ENCODE measurements around the gene PERM1. TPM values are rescaled to one million over a fixed set of nuclear protein-coding genes. Genes with fewer than 3 reads are reported as not detected.
"Not testable (repeated sequence)": the region's sequence is repeated elsewhere in the genome, so short reads cannot be mapped to it uniquely, and the experiment has no call there.

Gene PERM1
- total RNA-seq, 1 experiment from 2014 or later, result 0.19 TPM

DNA sequence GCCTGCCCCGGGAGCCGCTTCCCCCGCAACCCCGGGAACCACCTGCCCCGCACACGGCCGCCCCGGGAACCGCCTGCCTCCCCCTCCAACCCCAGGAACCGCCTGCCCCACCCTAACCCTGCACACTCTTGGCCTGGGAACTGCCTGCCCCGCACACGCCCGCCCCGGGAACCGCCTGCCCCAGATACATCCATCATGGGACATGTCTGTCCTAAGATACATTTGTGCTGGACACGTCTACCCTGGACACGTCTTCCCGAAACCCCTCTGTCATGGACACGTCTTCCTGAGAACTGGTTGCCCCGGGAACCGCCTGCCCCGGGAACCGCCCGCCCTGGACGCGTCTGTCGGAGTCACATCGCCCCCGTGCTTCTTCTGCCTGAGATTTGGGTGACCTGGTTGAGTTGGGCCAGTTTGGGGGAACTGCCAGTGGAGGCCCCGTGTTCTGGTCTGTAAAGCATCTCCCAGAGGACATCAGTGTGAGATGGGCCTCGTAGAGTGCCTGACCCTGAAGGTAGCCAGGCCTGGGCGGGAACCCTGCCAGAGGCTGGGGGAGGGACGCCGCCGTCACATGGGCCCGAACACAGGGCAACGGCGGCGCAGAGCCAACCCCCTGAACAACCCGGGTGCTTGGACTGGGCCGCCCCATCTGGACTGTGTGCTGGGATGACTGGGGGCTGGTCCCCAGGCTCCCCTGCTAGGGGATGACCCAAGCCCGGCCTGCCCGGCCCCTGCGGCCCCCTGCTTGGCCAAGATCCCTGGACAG is 3.6 kb downstream of the PERM1 start:
- no peak for DNase-seq (ENCODE audit: low spot score)

DNA sequence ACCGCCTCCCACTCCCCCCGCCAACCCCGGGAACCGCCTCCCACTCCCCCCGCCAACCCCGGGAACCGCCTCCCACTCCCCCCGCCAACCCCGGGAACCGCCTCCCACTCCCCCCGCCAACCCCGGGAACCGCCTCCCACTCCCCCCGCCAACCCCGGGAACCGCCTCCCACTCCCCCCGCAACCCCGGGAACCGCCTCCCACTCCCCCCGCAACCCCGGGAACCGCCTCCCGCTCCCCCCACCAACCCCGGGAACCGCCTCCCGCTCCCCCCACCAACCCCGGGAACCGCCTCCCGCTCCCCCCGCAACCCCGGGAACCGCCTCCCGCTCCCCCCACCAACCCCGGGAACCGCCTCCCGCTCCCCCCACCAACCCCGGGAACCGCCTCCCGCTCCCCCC is 5.1 kb downstream of the PERM1 start:
- not testable (repeated sequence) for DNase-seq (ENCODE audit: low spot score)

DNA sequence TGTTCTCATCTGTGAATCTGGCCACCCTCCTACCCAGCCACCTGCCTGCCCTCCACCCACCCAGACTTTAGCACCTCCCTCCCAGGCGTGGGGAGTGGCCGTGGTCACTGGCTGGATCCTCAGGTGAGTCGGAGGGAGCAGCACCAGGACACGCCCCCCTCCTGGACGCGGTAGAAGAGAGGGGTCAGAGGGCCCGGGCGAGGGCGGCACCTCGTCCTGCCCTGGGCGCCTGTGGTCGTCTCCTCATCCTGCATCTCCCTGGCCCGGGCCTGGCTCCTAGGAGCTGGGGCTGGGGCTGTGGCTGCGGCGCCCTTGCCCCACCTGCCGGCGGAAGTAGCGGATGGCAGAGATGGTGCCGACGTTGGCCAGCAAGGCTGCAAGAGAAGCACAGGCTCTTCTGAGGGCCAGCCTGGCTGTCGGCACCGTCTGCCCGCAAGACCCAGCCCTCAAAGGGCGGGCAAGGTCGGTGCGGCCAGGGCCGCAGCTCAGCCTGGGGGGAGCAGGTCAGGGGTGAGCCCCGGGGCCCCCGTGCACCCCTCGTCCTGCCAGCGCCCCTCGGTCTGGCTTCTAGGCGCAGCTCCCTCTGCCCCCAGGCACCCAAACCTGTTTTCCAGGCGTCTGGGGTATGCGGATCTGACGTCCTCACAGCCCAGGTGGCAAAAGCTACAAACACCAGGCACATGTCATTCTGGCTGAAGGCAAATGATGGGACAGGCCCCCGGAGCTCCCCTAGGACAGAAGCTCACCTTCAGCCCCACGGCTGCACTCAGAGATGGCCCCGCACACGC is 5.8 kb downstream of the PERM1 start:
- peak; percentile 80 for DNase-seq (ENCODE audit: low spot score)

DNA sequence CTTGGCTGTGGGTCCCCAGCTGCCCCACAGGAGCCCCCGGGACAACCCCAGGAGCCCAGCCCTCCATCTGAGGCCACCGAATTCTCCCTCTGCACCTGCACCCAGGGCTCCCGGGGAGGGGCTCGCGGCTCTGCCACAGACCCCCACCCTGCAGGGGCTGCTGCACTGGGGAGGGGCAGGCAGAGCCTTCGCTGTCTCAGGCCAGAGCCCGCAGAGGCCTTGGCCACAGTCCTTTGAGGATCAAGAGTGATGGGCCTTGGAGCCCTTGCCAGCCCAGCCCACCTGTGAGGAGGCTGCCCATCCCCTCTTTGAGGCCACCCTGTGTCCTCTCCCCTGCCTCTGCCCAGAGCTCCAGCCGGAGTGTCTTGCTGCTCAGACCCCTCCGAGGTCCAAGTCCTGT is 6.5 kb downstream of the PERM1 start:
- no peak for DNase-seq (ENCODE audit: low spot score)

DNA sequence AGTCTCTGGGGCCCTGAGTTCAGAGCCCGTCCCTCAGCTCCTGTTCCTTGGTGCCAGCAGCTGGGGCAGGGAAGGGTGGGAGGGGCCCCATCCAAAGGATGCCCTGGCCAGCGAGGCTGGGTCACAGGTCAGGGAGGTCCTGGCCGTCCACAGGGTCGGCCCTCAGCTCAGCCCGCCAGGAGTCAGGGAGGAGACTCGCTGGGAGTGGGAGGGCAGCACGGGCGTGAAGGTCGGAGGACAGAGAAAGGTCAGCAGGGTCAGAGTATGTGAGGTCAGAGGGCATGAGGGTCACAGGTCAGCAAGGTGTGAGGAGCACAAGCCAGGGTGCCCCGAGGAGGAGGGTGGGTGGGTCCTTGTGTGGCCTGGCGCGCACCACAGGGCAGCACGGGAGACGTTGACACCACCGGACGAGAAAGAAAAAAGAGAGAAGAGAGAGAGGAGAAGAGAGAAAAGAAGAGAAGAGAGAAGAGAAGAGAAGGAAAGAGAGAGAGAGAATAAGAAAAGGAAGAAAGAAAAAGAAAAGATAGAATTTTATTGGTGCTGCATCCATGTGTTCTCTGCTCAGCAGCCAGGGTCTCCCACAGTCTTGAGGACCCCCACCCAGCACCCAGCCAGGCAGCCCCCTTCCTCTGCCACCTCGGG is 7.1 kb downstream of the PERM1 start:
- DNase-seq (ENCODE audit: low spot score), result no peak

DNA sequence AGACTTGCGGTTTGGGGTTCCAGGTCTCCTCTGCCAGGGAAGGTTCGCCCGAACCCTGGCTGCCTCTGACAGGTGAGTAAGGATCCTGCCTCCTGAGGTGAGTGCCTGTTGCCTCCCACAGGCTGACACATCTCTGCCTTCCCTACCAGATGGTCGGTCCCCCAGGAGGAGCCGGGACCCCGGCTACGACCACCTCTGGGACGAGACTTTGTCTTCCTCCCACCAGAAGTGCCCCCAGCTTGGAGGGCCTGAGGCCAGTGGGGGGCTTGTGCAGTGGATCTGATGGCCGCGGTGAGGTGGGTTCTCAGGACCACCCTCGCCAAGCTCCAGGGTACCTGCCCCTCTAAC is 7.6 kb downstream of the PERM1 start:
- no peak for DNase-seq (ENCODE audit: low spot score)

DNA sequence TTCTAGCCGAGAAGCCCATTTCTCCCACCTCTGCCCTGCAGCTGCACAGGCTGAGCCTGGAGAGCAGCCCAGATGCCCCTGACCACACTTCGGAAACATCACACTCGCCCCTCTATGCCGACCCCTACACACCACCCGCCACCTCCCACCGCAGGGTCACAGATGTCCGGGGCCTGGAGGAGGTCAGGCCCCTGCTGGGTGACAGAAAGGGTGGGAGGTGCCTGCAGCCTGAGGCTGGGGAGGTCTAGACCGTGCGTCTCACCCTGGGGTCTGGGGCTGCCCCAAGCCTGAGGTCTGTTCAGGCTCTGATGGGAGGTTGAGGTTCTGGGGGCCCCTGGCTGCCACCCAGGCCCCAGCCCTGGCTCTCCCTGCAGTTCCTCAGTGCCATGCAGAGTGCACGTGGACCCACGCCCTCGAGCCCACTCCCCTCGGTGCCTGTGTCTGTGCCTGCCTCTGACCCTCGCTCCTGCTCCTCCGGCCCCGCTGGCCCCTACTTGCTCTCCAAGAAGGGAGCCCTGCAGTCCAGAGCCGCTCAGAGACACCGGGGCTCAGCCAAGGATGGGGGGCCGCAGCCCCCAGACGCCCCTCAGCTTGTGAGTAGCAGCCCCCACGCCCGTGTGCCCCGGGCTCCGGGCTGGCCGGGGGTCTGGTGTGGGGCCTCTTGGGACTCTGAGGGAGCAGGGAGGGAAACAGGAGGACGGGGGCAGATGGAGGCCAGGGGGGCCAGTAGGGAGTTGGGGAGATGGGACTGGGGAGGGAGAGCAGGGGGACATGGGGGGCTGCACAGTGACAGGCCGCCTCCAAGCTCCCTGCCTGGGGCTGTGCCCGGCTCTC is 8.2 kb downstream of the PERM1 start:
- no peak for DNase-seq (ENCODE audit: low spot score)

DNA sequence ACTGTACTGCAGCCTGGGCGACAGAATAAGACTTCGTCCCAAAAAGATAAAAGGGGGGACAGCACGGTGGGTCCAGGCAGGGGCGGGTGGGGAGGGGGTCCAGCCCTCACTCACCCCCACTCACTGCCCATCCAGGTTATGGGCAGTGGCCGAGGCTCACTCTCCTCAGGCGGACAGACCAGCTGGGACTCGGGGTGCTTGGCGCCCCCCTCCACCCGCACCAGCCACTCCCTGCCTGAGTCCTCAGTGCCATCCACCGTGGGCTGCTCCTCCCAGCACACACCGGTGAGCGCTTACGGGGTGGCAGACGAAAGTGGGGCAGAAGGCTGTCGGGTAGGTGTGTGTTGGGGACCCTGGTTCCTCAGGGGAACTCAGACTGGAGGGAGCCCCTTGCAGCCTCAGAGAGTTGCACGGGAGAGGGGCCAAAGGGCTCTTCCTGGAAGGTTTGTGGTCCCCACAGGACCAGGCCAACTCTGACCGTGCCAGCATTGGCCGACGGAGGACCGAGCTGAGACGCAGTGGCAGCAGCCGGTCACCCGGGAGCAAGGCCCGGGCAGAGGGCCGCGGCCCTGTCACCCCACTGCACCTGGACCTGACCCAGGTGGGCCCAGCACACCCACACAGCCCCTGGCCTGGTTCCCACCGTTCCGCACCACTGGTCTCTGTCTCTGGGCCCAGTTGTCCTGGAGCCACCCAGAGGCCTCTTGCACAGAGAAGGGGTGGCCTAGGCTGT is 9.0 kb downstream of the PERM1 start:
- no peak for DNase-seq (ENCODE audit: low spot score)

DNA sequence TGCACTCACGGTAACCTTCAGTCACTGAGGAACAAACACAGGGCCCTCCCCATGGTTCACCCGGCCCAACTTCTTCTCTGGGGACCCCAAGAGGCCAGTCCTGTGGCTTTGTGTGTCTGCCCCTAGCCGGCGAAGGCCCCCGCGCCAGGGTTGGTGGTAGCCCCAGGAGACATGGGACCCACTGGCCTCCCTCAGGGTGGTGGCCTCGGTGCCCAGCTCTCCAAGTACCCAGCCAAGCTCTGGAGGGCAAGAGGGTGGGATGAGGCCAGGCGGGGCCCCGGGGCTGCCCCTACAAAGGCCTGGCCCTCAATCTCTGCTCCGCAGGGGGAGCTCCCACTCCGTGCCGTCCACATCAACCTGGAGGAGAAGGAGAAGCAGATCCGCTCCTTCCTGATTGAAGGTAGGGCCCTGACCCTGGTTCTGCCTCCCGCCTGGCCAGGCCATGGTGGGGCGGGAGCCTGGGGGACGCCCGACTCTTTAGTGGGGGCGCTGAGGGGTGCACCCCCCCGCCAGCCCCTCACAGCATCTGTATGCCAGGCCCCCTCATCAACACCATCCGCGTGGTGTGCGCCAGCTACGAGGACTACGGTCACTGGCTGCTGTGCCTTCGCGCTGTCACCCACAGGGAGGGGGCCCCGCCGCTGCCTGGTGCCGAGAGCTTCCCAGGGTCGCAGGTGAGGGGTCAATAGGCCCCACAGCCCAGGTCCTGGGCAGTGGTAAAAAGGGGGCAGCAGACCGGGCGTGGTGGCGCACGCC is 10.0 kb downstream of the PERM1 start:
- DNase-seq (ENCODE audit: low spot score), result no peak

DNA sequence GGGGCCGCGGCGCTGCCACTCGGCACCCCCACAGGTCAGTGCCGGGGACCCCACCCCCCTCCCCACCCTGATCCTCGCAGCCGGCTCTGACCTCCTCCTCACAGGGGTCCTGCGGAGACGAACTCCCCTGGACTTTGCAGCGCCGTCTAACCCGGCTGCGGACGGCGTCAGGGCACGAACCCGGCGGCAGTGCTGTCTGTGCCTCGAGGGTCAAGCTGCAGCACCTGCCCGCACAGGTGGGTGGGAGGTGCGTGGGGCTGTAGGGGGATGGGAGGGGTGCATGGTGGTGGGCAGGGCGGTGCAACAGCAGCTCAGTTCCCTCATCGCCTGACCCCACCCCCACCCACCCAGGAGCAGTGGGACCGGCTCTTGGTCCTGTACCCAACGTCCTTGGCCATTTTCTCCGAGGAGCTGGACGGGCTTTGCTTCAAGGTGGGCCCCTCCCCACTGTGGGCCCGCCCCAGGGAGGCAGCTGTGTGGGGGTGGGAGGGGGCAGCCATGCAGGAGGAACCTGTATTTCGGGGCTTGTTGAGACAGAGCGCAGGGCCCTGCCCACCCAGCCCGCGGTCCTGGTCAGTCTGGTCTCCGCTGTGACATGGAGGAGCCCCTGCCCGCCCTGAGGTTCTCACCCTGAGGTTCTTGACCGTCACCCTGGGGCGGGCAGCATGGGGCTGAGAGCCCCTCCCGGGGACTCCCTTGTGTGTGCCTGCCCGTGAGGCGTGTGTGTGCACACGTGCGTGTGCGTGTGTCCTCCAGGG is 10.7 kb downstream of the PERM1 start:
- no peak for DNase-seq (ENCODE audit: low spot score)

DNA sequence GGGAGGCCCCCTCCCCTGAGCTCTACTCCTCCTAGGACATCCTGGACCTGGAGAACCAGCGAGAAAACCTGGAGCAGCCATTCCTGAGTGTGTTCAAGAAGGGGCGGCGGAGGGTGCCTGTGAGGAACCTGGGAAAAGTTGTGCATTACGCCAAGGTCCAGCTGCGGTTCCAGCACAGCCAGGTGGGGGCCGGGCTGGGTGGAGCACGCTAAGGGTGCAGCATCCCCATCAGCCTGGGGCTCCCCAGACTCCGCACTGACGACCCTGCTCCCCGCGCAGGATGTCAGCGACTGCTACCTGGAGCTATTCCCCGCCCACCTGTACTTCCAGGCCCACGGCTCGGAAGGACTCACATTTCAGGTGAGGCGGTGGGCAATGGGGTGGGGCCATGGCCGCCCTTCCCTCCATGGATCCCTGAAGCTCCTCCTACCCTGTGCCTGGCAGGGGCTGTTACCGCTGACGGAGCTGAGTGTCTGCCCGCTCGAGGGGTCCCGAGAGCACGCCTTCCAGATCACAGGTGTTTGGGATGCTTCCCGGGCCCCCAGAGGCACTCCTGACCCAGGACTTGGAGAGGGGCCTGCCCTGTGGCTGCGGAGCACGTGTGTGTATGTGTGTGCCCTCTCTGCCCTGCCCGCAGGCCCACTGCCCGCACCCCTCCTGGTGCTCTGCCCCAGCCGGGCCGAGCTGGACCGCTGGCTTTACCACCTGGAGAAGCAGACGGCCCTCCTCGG is 11.5 kb downstream of the PERM1 start:
- DNase-seq (ENCODE audit: low spot score), result no peak

DNA sequence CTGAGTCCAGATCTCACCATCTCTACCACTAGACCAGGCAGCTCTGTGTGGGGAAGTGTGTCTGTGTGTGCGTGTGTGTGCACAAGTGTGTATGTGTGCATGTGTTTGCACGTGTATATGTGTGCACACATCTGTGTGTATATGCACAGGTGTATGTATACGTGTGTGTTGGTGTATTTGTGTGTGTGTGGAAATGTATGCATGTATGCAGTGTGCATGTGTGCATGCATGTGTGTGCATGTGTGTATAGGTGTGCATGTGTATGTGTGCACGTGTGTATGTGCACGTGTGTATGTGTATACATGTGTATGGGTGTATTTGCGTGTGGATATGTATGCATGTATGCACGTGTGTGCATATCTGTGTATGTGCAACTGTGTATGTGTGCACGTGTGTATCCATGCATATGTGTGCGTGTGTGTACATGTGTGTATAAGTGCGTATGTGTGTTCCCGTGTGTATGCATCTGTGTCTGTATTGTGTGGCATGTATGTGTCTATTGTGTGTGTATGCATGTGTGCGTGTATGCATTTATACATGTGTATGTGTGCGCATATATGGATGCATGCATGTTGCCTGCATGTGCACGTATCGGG is 12.5 kb downstream of the PERM1 start:
- DNase-seq (ENCODE audit: low spot score), result no peak

DNA sequence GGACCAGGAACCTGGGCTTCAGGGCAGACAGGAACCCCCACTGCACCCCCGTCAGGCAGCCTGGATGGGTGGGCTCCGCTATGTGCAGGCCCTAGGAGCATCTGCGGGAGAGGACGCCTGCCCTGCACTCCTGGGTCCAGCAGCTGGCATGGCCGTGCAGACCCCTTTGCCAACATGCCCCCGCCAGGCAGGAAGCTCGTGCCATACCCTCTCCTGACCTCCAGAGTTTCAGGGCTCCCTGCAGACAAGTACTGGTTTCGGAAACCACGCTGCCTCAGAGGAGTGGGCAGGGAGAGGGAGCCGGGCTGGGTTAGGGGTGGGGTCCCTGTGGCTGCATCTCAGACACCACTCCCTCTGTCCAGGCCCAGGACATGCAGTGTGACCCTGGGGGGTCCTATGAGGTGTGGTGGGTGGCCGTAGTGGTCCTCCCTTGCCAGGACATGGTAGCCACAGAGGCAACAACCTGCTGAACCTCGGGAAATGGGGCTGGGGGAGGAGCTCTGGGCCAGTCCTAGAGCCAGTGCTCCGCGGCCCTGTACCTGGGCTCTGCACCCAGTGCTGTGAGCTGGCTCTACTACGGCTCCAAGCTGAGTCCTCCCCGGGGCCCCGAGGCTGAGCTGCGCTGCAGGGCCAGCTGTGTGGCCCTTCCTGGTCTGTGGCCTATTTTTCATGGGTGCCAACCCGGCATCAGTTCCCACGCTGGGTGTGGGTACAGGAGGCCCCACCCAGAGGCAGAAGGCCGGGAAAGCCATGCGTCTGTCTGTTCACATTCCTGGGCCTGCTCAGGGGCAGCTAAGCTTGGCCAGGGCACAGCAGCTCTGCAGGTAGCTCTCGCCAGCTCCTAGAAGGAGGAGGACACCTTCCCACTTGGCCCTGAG is 14.2 kb downstream of the PERM1 start:
- no peak for DNase-seq (ENCODE audit: low spot score)

DNA sequence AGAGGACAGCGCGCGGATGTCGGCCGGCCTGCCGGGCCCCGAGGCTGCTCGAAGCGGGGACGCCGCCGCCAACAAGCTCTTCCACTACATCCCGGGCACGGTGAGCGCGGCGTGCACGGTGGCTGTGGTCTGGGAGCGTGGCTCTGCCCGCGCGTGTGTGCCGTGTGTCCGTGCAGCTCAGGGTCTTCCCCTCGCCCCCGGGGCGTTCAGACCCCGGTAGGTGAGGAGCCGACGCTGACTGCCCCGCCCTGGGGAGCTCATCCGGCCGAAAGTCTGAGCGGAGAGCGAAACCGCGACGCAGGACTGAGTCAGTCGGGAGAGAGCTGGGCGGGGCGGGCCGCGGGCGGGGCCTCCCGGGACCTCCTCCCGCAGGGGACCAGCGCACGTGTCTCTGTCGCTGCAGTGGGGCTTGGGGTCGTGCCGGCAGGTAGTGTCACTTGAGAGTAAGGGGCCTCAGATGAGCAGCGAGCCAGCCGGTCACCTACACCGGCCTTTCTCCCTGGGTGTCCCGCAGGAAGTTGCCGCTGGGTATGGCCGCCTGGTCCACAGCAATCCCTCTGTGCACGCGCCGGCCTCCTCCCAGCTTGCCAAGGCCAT is 15.1 kb downstream of the PERM1 start:
- DNase-seq (ENCODE audit: low spot score), result peak; percentile 80

DNA sequence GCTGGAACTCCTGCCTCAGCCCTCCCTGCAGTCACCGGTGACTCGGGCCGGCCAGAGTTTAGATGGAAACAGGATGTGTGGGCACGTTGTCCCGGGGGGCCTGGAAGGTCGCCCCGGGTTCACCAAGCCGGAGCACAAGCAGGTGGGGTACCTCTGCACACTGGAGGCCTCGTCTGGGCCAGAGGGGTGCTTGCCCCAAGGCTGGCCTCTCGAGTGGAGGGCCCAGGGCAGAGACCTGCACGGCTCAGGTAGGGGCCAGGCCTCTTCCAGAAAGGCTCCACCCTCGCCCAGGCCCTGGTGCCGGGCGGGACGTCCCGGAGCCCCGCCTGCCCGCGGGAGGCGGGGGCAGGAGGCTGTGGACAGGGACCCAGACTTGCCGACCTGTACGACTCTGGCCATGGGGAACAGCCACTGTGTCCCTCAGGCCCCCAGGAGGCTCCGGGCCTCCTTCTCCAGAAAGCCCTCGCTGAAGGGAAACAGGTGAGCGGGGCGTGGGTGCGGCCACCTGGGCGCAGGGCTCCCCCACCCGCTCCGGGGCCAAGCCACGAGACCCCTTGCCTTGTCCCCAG is 15.7 kb downstream of the PERM1 start, which contains the start of gene PLEKHN1:
Gene PLEKHN1, plus strand, starts transcription at position 348 of the 569 bp plus-strand sequence. Its CDS starts 50 bp downstream, at position 398.
- DNase-seq (ENCODE audit: low spot score), result peak; percentile 85

DNA sequence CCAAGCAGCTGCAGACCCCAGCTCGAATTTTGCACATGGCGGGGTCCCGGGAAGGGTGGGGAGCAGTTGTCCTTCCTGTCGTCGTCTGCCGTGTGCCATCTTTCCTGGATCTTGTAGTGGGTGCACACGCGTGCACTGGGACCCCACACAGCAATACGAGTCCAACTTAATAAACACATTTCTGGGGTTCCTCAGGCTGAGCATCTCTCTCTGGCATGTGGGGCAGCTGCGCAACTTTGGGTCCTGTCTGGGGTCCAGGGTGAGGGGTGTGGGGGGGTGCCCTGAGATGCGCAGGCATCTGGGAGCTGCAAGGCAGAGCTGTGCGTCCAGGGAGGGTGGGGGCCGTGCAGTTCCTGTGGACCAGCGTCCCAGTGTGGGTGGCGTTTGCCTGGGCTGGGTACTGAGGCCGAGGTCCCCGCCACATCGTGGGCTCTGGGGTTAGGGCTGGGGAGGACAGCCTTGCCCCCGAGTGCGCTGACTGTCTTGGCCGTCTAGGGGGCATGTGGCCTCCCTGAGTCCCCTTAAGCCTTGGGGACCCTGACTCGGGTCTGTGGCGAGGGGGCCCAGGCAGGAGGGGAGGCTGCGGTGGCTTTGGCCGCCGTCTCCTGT is 16.3 kb downstream of the PERM1 start:
- DNase-seq (ENCODE audit: low spot score), result no peak

Data from H4 (cell line).